HG03064 (cell line): ENCODE data around the gene COA1.
"Not testable (repeated sequence)": the region's sequence is repeated elsewhere in the genome, so short reads cannot be mapped to it uniquely, and the experiment has no call there.

Experiments
- ATAC-seq: cut with Tn5 transposase; IDR thresholded peaks from one replicate; pipeline ENCODE4 v1.9.1; 2021; ENCODE audit warnings: low read depth; ENCODE audit not compliant: unreplicated experiment

The COA1 gene

DNA sequence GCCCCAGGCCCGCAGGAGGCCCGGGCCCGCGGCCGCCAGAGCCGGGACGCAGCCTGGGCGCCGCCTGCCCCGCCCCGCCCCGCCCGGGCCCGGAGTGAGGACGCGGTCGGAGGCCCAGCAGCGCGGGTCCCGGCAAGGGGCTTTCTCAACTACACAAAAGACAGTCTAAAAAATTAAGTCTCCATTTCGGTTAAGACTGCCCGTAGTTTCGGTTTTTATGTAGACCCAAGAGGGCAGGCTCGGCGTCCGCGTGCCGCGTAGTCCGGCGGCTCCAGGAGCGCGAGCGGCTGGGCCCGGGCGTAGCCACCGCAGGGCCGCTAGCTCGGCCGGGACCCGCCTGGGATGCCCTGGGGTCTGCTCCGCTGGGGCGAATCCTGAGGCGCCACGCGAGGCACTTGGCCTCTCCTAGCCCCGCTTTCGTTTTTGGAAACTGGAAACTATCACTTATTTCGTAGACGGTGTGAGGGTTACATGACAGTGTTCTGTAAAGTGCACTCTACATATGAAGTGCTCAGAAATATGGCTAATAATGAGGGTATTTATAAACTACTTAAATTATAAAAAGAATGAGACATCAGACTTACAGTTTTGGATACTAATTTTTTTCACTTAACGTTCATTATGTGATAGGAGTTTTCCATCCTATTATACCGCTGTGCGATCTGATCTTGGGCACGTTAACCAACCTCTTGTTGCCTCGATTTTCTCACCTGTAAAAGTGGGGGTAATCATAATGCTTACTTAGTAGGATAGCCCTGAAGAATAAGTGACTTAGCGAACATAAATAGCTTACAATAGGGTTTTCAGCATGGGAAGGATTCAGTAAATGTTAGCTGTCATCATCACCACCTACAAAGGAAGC lies 29.7 kb upstream of the COA1 start:
- peak; percentile 44 for ATAC-seq

DNA sequence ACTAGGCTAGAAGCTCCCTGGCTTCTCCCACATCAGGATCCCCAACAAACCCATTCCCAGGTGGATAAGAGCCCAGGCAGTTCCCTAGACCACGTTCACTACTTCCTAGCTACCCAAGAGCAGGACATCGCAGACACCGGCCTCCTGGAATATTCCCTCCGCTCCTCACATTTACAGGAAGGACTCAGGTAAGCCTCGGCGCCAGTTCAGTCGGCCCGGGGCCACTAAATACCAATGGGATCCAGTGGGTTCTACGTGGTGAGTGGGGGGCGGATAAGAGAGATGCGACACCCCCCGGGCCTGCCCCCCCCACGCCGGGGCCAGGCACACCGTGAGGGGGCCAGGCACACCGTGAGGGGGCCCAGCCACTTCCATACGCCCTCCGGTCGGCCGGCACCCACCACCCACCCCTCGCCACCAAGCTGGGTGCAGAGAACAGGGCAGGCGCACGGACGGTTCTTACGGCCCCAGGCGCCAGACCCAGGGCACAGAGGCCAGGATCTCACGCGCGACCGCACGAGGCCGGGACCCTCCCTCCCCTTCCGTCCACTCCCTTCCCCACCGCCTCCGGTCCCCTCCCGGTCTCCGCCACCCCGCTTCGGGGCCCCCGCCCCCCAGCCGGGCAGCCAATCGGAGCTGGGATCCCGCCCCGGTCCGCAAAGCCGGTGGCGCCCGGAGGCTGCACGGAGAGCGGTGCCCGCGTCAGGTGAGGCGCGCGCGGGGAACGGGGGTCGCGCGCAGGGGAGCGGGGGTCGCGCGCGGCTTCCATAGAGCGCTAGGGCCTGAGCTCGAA lies 28.9 kb upstream of the COA1 start, which contains the start of gene BLVRA:
BLVRA (plus strand) TSS at position 652 of the 793 bp plus-strand sequence. CDS start 12,479 bp downstream, outside the sequence.
- ATAC-seq: peak; percentile 67

- no peak for ATAC-seq
These were observed 27.9 kb upstream of the COA1 start for GRCh38 chr7:43757073-43757720.

DNA sequence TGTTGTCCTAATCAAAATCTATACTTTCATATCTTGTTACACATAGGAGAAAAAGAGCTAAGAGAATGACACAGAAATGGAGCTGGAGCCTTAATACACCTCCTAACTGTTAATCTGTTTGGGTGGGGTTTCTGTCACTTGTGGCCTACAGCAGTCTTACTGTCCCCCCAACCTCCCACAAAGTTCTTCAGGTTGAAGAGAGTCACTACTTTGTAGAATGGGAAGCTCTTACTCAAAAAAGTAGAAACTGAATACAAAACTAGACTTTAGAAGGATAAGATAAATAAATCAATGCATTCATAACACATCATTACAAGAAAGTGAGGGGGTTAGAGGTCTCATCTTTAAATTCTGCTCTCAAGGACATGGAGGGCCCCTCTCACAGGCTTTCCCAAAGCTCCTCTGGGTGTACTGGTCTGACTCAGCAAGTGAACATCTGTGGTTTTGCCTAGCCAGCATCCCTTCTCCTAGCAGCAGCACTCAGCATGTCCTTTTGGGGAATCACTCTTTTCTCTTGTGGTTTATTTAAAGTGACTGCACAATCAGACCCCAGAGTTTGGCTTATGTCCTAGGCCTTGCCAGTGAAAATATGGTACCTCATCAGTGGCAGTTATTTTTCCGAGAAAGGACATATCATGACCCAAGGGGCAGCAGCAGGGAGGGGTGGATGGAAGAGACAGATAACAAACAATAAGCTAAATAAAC lies 27.2 kb upstream of the COA1 start:
- ATAC-seq: no peak

DNA sequence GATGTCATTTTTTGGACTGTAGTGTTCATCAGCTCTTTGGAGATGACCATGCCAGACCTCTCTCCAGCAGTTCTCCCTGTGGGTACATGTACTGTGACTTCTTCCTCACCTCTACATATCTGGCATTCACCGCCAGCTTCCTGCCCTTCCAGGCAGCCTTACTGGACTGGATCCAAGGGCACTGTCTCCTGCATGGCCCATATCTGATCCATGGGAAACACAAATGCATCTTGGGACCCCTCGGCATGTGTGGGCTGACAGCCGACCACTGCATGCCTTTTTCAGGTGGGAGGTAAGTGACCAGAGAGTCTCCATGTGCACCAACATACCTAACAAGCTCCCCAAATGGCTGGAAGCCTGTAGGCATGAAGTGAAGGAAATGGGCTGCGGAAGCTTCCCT lies 25.3 kb upstream of the COA1 start:
- ATAC-seq: no peak

DNA sequence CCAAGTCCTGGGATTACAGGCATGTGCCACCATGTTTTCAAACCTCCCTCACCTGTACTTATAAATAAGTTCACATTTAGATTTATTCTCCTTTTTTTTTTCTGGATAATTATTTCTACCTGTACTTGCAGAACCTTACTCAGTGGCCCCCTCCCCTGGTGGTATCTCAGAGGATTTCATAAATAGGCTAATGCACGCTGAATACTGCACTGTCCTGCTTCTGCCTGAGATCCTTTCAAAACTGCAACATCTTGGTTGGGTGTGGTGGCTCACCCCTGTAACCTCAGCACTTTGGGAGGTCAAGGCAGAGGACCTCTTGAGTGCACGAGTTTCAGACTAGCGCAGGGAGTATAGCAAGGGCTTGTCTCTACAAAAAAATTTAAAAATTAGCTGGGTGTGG lies 24.5 kb upstream of the COA1 start:
- ATAC-seq: no peak

DNA sequence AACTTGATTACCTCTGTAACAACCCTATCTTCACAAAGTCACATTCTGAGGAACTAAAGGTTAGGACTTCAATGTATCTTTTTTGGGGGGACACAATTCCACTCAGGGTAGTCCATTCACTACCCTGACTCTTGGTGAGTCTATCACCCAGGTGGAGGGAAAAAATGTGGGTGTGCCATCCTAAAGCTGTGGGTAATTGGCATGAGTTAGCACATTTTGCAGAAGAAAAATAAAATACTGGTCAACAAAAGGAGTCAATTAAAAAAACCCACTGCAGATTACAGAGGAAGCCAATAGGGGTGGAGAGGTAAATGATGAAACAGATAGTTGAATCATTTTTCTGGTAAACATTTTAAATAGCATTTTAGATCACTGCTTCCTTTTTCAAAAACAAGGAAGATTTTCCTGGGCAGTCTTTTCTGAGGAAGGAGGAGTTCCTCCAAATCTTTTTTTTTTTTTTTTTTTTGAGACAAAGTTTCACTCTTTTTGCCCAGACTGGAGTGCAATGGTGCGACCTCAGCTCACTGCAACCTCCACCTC lies 24.0 kb upstream of the COA1 start:
- ATAC-seq: no peak

DNA sequence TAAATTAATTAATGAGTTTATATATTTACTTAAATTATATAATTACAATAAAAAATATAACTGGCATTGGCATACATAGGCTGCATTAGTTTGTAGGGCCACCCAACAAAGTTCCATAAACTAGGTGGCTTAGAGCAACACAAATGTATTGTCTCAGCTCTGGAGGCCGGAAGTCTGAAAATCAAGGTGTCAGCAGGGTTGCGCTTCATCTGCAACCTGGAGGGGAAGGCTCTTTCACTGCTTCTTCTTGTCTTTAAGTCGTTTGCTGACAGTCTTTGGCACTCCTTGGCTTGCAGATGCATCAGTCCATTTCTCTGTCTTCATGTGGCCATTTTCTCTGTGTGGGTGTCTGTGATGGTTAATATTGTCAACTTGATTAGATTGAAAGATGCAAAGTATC lies 23.1 kb upstream of the COA1 start:
- no peak for ATAC-seq

DNA sequence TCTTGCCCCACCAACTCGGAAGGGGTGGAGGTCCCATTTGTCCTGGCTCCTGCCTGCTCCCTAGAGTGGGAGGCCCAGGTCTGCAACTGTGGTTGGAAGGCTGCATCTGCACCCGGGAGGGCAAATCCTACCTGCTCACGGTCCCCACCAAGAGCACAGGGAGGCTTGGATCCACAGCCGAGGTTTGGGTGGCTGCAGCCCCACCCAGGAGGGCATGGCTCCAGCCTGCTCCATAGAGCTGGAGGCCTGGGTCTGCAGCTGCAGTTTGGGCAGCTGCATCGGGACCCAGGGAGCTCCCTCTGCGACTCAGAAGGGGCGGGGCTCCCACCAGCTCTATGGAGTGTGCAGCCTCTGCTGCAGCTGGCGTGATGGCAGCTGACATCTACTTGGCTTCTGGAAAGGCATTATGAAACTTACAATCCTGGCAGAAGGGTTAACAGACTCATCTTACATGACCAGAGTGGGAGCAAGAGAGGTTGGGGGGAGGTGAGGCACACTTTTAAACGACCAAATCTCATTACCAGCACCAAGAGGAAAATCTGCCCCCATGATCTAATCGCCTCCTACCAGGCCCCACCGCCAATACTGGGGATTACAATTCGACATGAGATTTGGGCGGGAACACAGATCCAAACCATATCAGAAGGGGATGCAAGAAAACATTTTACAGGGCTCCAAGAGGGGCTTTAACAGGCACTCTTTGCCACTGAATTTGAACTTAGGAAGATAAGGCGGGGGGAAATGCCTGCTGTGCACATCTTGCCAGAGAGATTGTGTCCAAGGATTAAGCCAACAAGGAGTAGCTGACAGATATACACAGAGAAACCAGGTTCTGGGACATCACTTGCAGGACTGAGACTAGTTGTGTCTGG lies 20.9 kb upstream of the COA1 start:
- ATAC-seq: no peak

DNA sequence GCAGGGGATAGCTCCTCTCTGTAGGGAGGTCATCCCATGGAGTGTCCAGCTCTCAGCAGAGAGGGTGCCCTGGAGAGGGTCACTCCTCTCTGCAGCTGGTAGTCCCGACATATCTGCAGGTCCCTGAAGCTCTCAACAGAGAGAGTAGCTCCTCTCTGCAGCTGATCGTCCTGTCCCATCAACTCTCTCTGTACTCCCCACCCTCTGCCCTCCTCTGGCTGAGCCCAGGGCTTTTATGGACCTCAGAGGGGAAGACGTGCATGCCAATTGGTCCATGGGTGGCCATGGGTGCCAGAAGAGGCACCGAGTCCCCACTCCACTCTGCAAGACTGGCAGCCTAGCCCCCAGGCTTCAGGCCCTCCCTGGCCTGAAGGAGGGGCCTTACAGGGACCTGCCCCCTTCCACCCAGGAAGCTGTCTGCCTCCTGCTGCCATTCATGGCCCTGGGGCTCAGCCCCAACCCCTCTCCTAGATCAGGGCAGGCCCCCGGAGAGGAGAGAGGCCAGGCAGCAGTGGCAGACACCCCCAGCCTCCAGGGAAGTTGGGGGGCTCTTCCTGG lies 20.1 kb upstream of the COA1 start:
- ATAC-seq: no peak

- no peak for ATAC-seq
These were observed 18.2 kb upstream of the COA1 start for GRCh38 chr7:43747328-43748105.

DNA sequence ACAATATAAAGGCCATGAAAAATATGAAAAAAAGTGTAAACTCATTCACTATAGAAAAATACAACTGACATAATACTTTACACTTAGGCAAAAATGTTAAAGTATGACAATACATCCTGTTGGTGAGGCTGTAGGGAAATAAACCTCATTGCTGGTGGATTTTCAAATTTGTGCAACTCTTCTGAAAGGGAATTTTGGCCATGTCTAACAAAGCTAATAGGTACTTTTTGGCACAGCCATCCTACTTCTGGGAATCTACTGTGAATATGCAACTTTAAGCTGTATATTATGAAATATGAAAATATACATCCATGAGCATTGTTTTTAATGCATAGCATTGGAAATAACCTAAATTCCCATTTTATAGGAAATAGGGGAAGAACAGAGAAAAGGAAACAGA lies 13.4 kb upstream of the COA1 start:
- no peak for ATAC-seq

GRCh38 chr7:43737467-43738127 lies 8.3 kb upstream of the COA1 start:
- ATAC-seq: no peak

DNA sequence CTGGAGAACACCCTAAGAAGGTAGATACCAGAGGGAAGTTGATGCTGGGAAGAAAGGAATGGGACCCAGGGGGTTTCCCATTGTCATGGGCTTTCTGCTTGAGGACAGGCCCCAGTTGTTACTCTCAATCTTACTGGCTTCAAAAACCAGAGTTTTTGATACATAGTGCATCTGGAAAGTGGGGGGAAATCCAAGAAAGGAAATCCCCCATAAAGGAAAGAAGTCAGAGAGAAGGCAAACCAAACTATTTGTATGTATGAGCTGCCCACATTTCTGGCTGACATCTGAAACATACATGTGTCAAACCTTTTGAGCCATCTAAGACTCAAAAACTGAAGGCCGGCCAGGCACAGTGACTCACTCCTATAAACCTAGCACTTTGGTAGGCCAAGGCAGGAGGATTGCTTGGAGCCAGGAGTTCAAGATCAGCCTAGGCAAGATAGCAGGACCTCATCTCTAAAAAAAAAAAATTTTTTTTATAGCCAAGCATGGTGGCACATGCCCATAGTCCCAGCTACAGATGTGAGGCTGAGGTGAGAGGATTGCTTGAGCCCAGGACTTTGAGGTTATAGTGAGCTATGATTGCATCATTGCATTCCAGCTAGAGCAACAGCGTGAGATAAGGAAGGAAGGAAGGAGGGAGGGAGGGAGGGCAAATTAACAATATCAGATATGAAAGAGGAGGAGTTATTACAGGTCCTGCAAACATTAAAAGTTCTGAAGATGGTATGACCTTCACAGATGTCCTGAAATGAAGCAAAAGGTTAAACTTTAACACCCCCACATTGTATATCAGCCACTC lies 6.7 kb upstream of the COA1 start:
- ATAC-seq: peak; percentile 82

- ATAC-seq: peak; percentile 11
These were observed 6.1 kb upstream of the COA1 start for GRCh38 chr7:43735403-43735801.

DNA sequence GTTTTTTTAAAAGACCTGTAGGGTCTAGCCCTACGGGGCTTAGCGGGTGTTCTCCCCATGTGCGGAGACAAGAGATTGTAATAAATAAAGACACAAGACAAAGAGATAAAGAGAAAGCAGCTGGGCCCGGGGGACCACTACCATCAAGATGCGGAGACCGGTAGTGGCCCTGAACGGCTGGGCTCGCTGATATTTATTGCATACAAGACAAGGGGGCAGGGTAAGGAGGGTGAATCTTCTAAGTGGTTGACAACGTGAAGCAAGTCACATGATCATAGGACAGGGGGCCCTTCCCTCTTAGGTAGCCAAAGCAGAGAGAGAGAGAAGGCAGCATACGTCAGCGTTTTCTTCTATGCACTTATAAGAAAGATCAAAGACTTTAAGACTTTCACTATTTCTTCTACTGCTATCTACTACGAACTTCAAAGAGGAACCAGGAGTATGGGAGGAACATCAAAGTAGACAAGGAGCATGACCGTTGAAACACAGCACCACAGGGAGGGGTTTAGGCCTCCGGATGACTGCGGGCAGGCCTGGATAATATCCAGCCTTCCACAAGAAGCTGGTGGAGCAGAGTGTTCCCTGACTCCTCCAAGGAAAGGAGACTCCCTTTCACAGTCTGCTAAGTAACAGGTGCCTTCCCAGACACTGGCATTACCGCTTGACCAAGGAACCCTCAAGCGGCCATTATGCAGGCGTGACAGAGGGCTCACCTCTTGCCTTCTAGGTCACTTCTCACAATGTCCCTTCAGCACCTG lies 5.4 kb upstream of the COA1 start:
- ATAC-seq: not testable (repeated sequence)
